Measurements from ENCODE around the gene DNAH12.
"Not testable (repeated sequence)": the region's sequence is repeated elsewhere in the genome, so short reads cannot be mapped to it uniquely, and the experiment has no call there.

The DNAH12 gene

GRCh38 chr3:57397175-57398026, 146.7 kb downstream of the DNAH12 start:
- DNase-seq = peak; percentile 76

- DNase-seq = no peak
Observed at GRCh38 chr3:57393977-57394376, 150.2 kb downstream of the DNAH12 start.

- no peak for DNase-seq
Observed at GRCh38 chr3:57391767-57392166, 152.4 kb downstream of the DNAH12 start.

- no peak for DNase-seq
Observed at GRCh38 chr3:57389271-57389670, 154.9 kb downstream of the DNAH12 start.

- DNase-seq = no peak
Observed at GRCh38 chr3:57386307-57386706, 157.8 kb downstream of the DNAH12 start.

- DNase-seq = no peak
Observed at GRCh38 chr3:57385498-57385897, 158.6 kb downstream of the DNAH12 start.

- no peak for DNase-seq
Observed at GRCh38 chr3:57383838-57384237, 160.3 kb downstream of the DNAH12 start.

GRCh38 chr3:57383406-57383805, 160.7 kb downstream of the DNAH12 start:
- no peak for DNase-seq

GRCh38 chr3:57382933-57383332, 161.2 kb downstream of the DNAH12 start:
- DNase-seq = no peak

GRCh38 chr3:57370341-57370740, 173.8 kb downstream of the DNAH12 start:
- DNase-seq = no peak

- DNase-seq = not testable (repeated sequence)
Observed at GRCh38 chr3:57365089-57365488, 179.1 kb downstream of the DNAH12 start.

GRCh38 chr3:57356275-57356674, 187.9 kb downstream of the DNAH12 start:
- DNase-seq = not testable (repeated sequence)

GRCh38 chr3:57354768-57355167, 189.4 kb downstream of the DNAH12 start:
- DNase-seq = no peak

- no peak for DNase-seq
Observed at GRCh38 chr3:57350271-57350670, 193.9 kb downstream of the DNAH12 start.

- DNase-seq = not testable (repeated sequence)
Observed at GRCh38 chr3:57339071-57339642, 205.0 kb downstream of the DNAH12 start.

- DNase-seq = not testable (repeated sequence)
Observed at GRCh38 chr3:57338272-57339070, 205.7 kb downstream of the DNAH12 start.

- no peak for DNase-seq
Observed at GRCh38 chr3:57335283-57335938, 208.7 kb downstream of the DNAH12 start.

GRCh38 chr3:57331078-57331610, 213.0 kb downstream of the DNAH12 start:
- DNase-seq = no peak

- DNase-seq = not testable (repeated sequence)
Observed at GRCh38 chr3:57326498-57326897, 217.6 kb downstream of the DNAH12 start.

- no peak for DNase-seq
Observed at GRCh38 chr3:57314204-57314603, 229.9 kb downstream of the DNAH12 start.

- DNase-seq = no peak
Observed at GRCh38 chr3:57309769-57310360, 234.3 kb downstream of the DNAH12 start.

- DNase-seq = not testable (repeated sequence)
Observed at GRCh38 chr3:57303520-57303919, 240.6 kb downstream of the DNAH12 start.
